Body of pancreas (tissue), 4 donors: Measurements from ENCODE around the gene MTCL3.

Experiments
- CTCF ChIP-seq, 7 experiments: fragments of 450-650 bp in 4 of 7; fragments of 200-600 bp in 3 of 7; sonication (generic) in 3 of 7; IDR thresholded peaks; one replicate each; pipeline ENCODE4 v1.5.1; 2016 to 2019; ENCODE audit warnings: antibody characterized with exemption in 7 of 7
- POLR2A ChIP-seq, 3 donors: fragments of 450-650 bp; IDR thresholded peaks; one replicate each; pipeline ENCODE4 v1.6.1; 2016; ENCODE audit warnings: antibody characterized with exemption in 3 of 3, mild to moderate bottlenecking in 2 of 3

GRCh38 chr6:127519469-127519785 lies 292 bp upstream of the MTCL3 start:
- TF ChIP-seq POLR2A (IDR thresholded peaks at IDR 0.05) = no peak
- no peak for TF ChIP-seq CTCF (IDR thresholded peaks at IDR 0.05)
